ENCODE measurements around the gene FBLN2. TPM values are rescaled to one million over a fixed set of nuclear protein-coding genes. Genes with fewer than 3 reads are reported as not detected.

The FBLN2 gene
- polyA plus RNA-seq, 2 of the 4 experiments (the other 2 are of a cell fraction) = 1.1 to 2.7 TPM

DNA sequence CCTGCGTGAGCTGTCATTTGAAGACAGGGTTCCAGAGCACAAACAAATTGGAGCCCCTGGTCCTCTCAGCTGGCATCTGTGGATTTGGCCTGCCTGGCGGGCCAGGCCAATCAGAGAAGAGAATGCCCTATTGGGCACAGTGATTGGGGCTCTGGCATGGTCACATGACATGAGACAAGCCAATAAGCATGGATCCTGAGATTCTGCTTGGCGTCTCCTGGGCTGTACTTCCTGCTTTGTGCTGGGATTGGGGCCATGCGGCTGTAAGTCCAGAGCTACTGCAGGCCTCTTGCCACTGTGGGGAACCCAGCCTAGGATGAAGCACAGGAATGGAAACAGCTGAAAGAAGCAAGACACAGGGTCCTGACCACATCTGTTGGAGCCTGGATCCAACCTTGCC lies 121.4 kb downstream of the FBLN2 start:
- DNase-seq (ENCODE audit: low read depth in 1 of 2, low spot score in 1 of 2) = no peak
- TF ChIP-seq ZC3H11A (IDR thresholded peaks at IDR 0.05) = no peak
- no peak for TF ChIP-seq HOXB13 (CRISPR knock-in tag; IDR thresholded peaks at IDR 0.05; ENCODE audit: low read depth)
- TF ChIP-seq EP300 (IDR thresholded peaks at IDR 0.05) = no peak
- TF ChIP-seq JUN (IDR thresholded peaks at IDR 0.05) = no peak
- TF ChIP-seq, protein P1, sequence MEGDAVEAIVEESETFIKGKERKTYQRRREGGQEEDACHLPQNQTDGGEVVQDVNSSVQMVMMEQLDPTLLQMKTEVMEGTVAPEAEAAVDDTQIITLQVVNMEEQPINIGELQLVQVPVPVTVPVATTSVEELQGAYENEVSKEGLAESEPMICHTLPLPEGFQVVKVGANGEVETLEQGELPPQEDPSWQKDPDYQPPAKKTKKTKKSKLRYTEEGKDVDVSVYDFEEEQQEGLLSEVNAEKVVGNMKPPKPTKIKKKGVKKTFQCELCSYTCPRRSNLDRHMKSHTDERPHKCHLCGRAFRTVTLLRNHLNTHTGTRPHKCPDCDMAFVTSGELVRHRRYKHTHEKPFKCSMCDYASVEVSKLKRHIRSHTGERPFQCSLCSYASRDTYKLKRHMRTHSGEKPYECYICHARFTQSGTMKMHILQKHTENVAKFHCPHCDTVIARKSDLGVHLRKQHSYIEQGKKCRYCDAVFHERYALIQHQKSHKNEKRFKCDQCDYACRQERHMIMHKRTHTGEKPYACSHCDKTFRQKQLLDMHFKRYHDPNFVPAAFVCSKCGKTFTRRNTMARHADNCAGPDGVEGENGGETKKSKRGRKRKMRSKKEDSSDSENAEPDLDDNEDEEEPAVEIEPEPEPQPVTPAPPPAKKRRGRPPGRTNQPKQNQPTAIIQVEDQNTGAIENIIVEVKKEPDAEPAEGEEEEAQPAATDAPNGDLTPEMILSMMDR (IDR thresholded peaks at IDR 0.05) = no peak
- no peak for TF ChIP-seq CHD2 (IDR thresholded peaks at IDR 0.05; ENCODE audit: low read length, partially characterized antibody)
- TF ChIP-seq FOSL2 (IDR thresholded peaks at IDR 0.05) = no peak
- no peak for TF ChIP-seq FOSL2 (CRISPR knock-in tag; IDR thresholded peaks at IDR 0.05)
- TF ChIP-seq, protein P2, sequence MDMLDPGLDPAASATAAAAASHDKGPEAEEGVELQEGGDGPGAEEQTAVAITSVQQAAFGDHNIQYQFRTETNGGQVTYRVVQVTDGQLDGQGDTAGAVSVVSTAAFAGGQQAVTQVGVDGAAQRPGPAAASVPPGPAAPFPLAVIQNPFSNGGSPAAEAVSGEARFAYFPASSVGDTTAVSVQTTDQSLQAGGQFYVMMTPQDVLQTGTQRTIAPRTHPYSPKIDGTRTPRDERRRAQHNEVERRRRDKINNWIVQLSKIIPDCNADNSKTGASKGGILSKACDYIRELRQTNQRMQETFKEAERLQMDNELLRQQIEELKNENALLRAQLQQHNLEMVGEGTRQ (IDR thresholded peaks at IDR 0.05) = no peak
- no peak for TF ChIP-seq CHD4 (IDR thresholded peaks at IDR 0.05; ENCODE audit: borderline replicate concordance)
- no peaks in the 10 kb centered on the region for H3K9me3 ChIP-seq
- no peak overlapping the region for H3K4me3 ChIP-seq
- FAIRE-seq = no peak
- no peak overlapping the region for H3K27ac ChIP-seq
- H3K4me1 ChIP-seq = no peaks in the 10 kb centered on the region
- H3K4me2 ChIP-seq = no peak overlapping the region
- ChIA-PET POLR2A (no interaction called here), CTCF (interaction anchor here (1.0 to 6.5 kb wide), 8 partner anchors 13 to 280 kb away, joined by 3 to 56 read pairs (median 5); partner anchors contain the start of gene WNT7A)
- peak in 1 of 2 experiments; percentile 63; a peak in 3 of 6 replicates for ATAC-seq
- WGBS (ENCODE audit: missing lambda C conversion rate) = 39% methylated on average over 4 of the region's 4 CpGs

DNA sequence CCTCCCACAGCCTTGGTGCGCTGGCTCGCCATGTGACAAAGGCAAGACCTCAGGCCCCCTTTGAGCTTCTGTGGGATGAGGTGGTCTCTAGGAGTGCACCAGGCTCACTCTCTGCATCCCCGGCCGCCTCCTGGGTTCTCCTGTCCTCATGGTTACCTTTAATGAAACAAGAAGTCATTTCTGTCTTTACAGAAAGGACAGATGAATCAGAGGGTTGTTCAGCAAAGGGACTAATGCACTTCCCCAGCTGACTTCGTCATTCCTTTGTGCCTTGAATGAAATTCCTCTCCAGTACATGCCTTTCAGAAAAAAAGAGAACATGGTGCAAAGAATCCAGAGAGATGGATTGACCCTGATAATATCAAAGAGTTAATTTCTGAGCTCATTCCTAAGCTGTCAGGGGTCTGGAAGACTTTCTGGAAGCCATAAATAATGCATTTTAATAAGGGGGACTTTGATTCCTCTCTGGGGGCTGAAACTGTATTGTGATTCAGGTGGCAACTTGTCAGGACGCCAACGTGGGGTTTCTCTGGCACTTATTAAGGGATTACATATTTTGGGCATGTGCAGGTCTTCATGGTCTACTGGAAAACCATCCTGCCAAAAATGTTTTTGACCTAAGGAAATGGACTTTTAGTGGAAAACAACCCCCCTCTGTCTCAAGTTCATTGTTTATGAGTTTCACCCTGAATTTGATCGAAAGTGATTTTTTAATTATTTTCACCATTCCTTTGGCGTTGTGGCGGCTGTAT lies 122.7 kb downstream of the FBLN2 start:
- DNase-seq (ENCODE audit: low read depth in 1 of 2, low spot score in 1 of 2) = no peak
- CTCF ChIA-PET = interaction anchor here (1.4 to 6.5 kb wide), 6 partner anchors 11 to 209 kb away, joined by 3 to 56 read pairs (median 6); partner anchors contain the start of gene WNT7A
- FAIRE-seq = no peak
- WGBS (ENCODE audit: missing lambda C conversion rate) = under 1% methylated on average over 10 of the region's 10 CpGs
- no peaks in the 10 kb centered on the region for H3K9me3 ChIP-seq
- no peaks in the 10 kb centered on the region for H3K4me1 ChIP-seq
- H3K4me3 ChIP-seq = no peak overlapping the region
- TF ChIP-seq, protein P3, sequence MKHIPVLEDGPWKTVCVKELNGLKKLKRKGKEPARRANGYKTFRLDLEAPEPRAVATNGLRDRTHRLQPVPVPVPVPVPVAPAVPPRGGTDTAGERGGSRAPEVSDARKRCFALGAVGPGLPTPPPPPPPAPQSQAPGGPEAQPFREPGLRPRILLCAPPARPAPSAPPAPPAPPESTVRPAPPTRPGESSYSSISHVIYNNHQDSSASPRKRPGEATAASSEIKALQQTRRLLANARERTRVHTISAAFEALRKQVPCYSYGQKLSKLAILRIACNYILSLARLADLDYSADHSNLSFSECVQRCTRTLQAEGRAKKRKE (CRISPR knock-in tag; IDR thresholded peaks at IDR 0.05; ENCODE audit: low read depth) = no peak
- TF ChIP-seq, protein P4, sequence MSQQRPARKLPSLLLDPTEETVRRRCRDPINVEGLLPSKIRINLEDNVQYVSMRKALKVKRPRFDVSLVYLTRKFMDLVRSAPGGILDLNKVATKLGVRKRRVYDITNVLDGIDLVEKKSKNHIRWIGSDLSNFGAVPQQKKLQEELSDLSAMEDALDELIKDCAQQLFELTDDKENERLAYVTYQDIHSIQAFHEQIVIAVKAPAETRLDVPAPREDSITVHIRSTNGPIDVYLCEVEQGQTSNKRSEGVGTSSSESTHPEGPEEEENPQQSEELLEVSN (IDR thresholded peaks at IDR 0.05; ENCODE audit: borderline replicate concordance, low read depth) = no peak
- no peak for TF ChIP-seq CHD2 (IDR thresholded peaks at IDR 0.05; ENCODE audit: low read length, partially characterized antibody)
- TF ChIP-seq NFE2L2 (conservative IDR thresholded peaks at IDR 0.05; ENCODE audit: low read length) = no peak
- TF ChIP-seq MAFK (IDR thresholded peaks at IDR 0.05; ENCODE audit: partially characterized antibody) = no peak
- TF ChIP-seq MYC (IDR thresholded peaks at IDR 0.05; ENCODE audit: borderline replicate concordance, low read length) = no peak
- no peak for TF ChIP-seq HOXA7 (CRISPR knock-in tag; IDR thresholded peaks at IDR 0.05)
- TF ChIP-seq SMC3 (IDR thresholded peaks at IDR 0.05) = no peak
- no peak for ATAC-seq
- POLR2A ChIA-PET = no interaction called here
- H3K27ac ChIP-seq = no peak overlapping the region
- H3K4me2 ChIP-seq = no peak overlapping the region

DNA sequence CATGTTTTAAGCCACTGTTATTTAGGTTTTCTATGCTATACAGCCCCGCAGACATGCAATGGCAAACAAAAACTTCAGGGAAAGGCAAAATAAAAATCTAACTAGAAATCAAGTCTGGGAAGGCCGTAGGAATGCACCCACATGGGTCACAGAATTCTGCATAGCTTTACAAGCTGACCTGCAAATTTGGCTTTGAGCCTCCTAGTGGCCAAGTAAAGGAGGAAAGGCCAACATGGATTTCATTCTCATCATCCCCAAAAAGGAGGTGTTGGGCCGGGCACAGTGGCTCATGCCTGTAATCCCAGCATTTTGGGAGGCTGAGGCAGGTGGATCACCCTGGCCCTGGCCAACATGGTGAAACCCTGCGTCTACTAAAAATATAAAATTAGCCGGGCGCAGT lies 124.3 kb downstream of the FBLN2 start:
- POLR2A ChIA-PET = no interaction called here
- no peak for TF ChIP-seq POLR2AphosphoS2 (conservative IDR thresholded peaks at IDR 0.05; ENCODE audit: low read length)
- TF ChIP-seq, protein P1 (IDR thresholded peaks at IDR 0.05) = 0 out of 3 replicates have a peak, but pooled peaks have one; percentile 8
- TF ChIP-seq CHD4 (IDR thresholded peaks at IDR 0.05; ENCODE audit: borderline replicate concordance) = no peak
- peak in 1 of 2 experiments; percentile 50 for DNase-seq (ENCODE audit: low read depth in 1 of 2, low spot score in 1 of 2)
- H3K4me2 ChIP-seq = no peak overlapping the region
- no peaks in the 10 kb centered on the region for H3K4me1 ChIP-seq
- H3K4me3 ChIP-seq = no peak overlapping the region
- no peak for FAIRE-seq
- peak in 1 of 2 experiments; percentile 62; a peak in 3 of 6 replicates for ATAC-seq
- CTCF ChIA-PET = interaction anchor here (0.6 to 2.3 kb wide), 8 partner anchors 9 to 311 kb away, joined by 3 to 15 read pairs (median 3); partner anchors contain the start of gene WNT7A
- H3K27ac ChIP-seq = no peak overlapping the region
- WGBS (ENCODE audit: missing lambda C conversion rate) = 34% methylated on average over 6 of the region's 6 CpGs
- H3K9me3 ChIP-seq = no peaks in the 10 kb centered on the region

All from A549 (cell line).